Retinal pigment epithelial cell (primary cell): Measurements from ENCODE around the gene TSHZ1.

Experiments
- DNase-seq: peaks from one replicate; pipeline ENCODE4 v3.0.0-alpha.2; 2010; ENCODE audit warnings: low read depth
- H3K4me3 ChIP-seq: 2 replicates; pipeline ENCODE4 v1.5.1; 2011; ENCODE audit warnings: mild to moderate bottlenecking, low read length, control low read depth, moderate library complexity
- TF ChIP-seq, protein P1 (sequence below): conservative IDR thresholded peaks from 2 replicates; pipeline ENCODE4 v1.5.1; 2011; ENCODE audit warnings: low read depth, low read length, control low read depth, inconsistent platforms

TSHZ1 gene

DNA sequence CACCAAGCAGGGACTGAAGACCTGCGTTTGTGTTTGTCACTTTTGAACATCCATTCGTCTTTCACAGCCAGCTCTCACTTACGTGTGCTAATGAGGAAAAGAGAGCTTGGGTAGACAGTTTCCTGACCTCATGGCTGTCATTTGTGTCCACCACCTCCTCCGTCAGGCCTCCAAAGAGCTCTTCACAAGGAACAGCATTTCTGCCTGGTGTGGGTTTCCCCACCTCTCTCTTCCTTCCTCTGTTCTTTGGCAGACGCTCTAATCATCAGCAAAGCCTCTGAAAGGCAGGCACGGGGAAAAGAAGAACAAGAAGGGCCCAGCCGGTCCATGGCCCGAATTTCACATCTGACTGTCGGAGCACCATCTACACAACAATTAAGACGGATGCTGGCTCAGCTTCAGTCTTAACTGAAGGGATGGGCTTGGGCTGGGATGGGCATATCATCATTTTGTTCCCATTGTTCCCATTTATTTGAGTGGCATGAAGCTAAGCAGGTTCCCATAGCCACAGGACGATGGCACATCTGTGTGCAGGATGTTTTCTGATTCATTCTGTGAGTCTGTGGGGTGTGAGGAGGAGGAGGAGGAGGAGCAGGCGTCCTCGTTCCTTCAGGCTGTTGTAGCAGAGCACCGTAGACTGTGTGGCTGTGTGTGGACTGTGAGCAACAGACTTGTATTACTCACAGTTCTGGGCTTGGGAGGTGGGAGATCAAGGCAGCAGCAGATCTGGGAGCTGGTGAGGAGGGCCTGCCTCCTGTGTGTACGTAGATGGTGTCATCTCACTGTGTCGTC, 66.4 kb downstream of the TSHZ1 start:
- TF ChIP-seq, protein P1, sequence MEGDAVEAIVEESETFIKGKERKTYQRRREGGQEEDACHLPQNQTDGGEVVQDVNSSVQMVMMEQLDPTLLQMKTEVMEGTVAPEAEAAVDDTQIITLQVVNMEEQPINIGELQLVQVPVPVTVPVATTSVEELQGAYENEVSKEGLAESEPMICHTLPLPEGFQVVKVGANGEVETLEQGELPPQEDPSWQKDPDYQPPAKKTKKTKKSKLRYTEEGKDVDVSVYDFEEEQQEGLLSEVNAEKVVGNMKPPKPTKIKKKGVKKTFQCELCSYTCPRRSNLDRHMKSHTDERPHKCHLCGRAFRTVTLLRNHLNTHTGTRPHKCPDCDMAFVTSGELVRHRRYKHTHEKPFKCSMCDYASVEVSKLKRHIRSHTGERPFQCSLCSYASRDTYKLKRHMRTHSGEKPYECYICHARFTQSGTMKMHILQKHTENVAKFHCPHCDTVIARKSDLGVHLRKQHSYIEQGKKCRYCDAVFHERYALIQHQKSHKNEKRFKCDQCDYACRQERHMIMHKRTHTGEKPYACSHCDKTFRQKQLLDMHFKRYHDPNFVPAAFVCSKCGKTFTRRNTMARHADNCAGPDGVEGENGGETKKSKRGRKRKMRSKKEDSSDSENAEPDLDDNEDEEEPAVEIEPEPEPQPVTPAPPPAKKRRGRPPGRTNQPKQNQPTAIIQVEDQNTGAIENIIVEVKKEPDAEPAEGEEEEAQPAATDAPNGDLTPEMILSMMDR = no peak
- no peak for DNase-seq
- no peak overlapping the region for H3K4me3 ChIP-seq

DNA sequence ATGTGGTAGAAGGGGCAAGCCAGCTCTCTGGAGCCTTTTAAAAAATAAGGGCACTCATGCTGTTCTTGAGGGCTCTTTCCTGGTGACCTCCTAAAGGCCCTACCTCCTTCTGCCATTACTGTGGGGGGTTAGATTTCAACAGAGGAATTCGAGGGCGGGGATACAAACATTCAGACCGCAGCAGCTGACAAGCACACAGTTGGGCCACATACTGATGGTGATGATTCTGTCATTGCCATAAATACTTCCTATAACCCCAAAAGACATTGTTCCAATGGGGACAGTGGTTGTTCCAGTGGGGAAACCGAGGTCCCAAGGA, 67.0 kb downstream of the TSHZ1 start:
- TF ChIP-seq, protein P1 = no peak
- H3K4me3 ChIP-seq = no peak overlapping the region
- no peak for DNase-seq

DNA sequence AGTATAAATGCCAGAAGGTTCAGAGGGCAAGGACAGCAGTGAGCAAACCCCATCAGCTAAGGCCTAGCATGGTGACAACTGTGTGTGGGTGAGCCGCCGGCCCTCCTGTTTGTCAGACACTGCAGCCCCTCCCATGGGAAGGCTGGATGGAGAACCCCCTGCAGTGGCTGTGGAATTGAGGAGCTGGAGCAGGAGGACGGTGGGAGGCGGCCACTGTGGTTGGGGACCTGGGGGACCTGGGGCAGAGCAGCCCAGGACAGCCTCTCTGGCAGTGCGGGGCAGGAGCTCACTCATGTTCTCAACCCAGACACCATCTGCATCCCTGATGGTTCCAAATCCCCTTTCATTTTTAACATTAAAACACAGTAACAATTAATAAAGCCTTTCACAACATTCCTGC, 68.8 kb downstream of the TSHZ1 start:
- no peak overlapping the region for H3K4me3 ChIP-seq
- no peak for DNase-seq
- TF ChIP-seq, protein P1 = no peak

DNA sequence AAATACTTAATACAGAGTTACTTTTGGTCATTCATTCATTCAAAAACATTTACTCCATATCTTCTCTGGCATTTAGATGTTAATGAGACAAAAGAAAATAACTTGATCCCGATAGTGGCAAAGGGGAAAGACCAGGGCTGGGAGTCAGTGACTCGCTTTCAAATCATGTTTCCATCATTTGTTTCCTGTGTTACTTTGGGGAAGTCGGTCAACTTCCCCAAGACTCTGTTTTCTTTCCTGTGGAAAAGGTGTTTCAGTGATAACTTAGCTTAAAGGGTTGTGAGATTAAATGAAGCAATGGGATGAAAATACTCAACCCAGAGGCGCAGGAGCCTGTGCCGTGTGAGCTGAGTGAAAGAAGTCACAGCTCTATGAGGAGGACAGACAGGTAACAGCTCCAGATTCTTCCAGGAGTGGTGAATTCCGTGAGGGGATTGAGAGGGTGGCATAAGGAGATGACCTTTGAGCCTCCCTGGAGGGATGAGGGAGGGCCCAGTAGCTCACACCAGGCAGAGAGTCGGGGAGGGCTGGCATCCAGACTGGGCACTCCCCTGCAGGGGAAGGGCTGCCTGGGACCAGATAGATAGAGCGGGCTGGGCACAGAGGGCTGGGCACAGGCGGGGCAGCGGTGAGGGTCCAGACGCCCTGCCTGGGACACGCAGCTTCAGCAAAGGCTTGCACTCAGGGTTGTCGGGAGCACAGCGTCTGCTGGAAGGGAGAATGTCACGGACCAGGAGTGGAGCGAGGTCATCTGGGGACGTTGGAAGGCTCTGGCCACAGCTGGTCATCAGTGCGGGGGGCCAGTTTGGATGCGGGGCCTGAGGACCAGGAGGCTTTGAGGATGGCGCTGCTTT, 70.1 kb downstream of the TSHZ1 start:
- no peak for DNase-seq
- TF ChIP-seq, protein P1 = no peak
- no peak overlapping the region for H3K4me3 ChIP-seq

DNA sequence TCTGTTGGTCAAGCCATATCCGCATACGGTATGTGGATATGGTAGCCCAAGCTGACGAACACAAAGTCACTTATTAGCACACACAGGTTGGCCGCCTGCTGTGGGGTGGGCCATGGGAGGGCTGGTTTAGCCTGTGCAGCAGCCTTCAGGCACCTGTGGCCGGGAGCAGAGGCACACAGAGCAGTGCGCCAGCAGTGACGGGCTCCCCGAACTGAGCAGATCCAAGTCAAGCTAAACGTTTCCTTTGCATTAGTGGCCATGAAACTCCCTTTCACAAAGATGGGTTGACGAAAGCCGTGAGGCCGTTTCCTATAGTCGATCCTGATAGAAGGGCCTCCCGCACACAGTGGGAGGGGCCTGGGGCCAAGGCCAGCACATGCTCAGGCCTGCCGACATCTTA, 72.1 kb downstream of the TSHZ1 start:
- no peak for DNase-seq
- no peak overlapping the region for H3K4me3 ChIP-seq
- TF ChIP-seq, protein P1 = no peak

DNA sequence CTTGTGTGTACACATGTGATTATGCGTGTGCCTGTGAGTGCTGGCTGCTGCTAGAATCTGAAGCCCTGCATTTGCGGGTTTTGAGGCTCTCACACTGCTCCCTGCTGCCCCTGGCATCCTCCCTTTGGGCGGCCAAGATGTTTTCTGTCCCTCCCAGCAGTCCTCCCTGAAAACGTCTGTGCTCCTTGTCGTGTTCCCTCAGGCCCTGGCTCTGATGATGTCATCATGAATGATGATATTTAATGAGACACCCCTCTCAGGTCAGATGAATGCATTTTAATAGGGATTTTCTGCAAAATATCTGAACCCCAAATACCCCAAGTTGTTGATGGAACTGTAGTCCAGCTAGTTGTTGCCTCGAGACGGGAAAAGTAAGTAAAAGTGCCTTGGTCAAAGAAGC, 73.1 kb downstream of the TSHZ1 start:
- DNase-seq = no peak
- no peak overlapping the region for H3K4me3 ChIP-seq
- TF ChIP-seq, protein P1 = no peak
